SK-N-SH (cell line): Measurements from ENCODE around the gene KLRC3.
"Not testable (repeated sequence)": the region's sequence is repeated elsewhere in the genome, so short reads cannot be mapped to it uniquely, and the experiment has no call there.

Experiments used
- EZH2phosphoT487 ChIP-seq: fragments of 200-600 bp; sonication (generic); IDR thresholded peaks from 2 replicates; pipeline ENCODE4 v1.6.1; 2017; ENCODE audit warnings: low read depth, mixed run types, mild to moderate bottlenecking, antibody characterized with exemption, moderate library complexity, borderline replicate concordance
- FOXJ3 ChIP-seq: sonication (generic); formaldehyde crosslinking; IDR thresholded peaks from 2 replicates; pipeline ENCODE4 v1.5.1; 2020; ENCODE audit warnings: mild to moderate bottlenecking, missing genetic modification reagents
- FOXM1 ChIP-seq: IDR thresholded peaks from 2 replicates; pipeline ENCODE4 v1.4.0; 2012; ENCODE audit warnings: low read depth, mild to moderate bottlenecking
- GATA2 ChIP-seq: sonication (generic); formaldehyde crosslinking; IDR thresholded peaks from 2 replicates; pipeline ENCODE4 v1.5.0; 2020; ENCODE audit warnings: mild to moderate bottlenecking, missing genetic modification reagents
- MXI1 ChIP-seq: IDR thresholded peaks from 2 replicates; pipeline ENCODE4 v1.6.1; 2012; ENCODE audit warnings: mild to moderate bottlenecking, low read depth, low read length, improper control_type of control experiment
- POLR2AphosphoS5 ChIP-seq: IDR thresholded peaks from 2 replicates; pipeline ENCODE4 v1.6.1; 2012; ENCODE audit warnings: low read depth, low read length
- RAD21 ChIP-seq: IDR thresholded peaks from 2 replicates; pipeline ENCODE4 v1.6.1; 2012; ENCODE audit warnings: mild to moderate bottlenecking, low read length
- TEAD4 ChIP-seq: IDR thresholded peaks from 2 replicates; pipeline ENCODE4 v1.4.0; 2012; ENCODE audit warnings: mild to moderate bottlenecking, borderline replicate concordance; ENCODE audit not compliant: insufficient read depth
- YY1 ChIP-seq: IDR thresholded peaks from 2 replicates; pipeline ENCODE4 v1.4.0; 2012; ENCODE audit warnings: low read depth, mild to moderate bottlenecking
- TF ChIP-seq, protein P1 (sequence below): fragments of 200-600 bp; sonication (generic); IDR thresholded peaks from 2 replicates; pipeline ENCODE4 v1.6.1; 2017; ENCODE audit warnings: antibody characterized with exemption, mild to moderate bottlenecking, moderate library complexity
- TF ChIP-seq, protein P2 (sequence below): IDR thresholded peaks from 2 replicates; pipeline ENCODE4; 2012
- TF ChIP-seq, protein P3 (sequence below): IDR thresholded peaks from 2 replicates; pipeline ENCODE4 v1.4.0; 2012; ENCODE audit warnings: low read depth
- TF ChIP-seq, protein P4 (sequence below): IDR thresholded peaks from 2 replicates; pipeline ENCODE4 v1.6.1; 2012; ENCODE audit warnings: mild to moderate bottlenecking, low read depth, low read length, moderate library complexity

DNA sequence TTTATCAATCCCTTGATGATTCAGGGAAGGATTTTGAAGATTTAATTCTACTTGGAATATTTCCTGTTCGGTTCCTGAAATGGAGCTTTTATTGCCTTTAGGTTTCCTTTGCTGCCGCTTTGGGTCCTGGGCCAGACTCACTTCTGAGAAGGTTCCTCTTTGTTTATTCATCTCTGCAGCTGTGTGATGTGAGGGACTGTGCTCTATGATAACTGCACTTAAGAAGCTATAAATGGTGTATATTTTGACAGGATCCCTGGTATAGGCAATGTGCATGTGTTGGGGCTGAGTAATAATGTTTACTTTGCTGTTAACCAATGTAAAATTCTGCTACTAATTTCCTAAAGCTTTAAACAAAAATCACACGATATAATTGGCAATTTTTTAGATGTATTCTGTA, 15.4 kb upstream of the KLRC3 start, which contains the start of gene KLRC2:
- TF ChIP-seq, protein P1, sequence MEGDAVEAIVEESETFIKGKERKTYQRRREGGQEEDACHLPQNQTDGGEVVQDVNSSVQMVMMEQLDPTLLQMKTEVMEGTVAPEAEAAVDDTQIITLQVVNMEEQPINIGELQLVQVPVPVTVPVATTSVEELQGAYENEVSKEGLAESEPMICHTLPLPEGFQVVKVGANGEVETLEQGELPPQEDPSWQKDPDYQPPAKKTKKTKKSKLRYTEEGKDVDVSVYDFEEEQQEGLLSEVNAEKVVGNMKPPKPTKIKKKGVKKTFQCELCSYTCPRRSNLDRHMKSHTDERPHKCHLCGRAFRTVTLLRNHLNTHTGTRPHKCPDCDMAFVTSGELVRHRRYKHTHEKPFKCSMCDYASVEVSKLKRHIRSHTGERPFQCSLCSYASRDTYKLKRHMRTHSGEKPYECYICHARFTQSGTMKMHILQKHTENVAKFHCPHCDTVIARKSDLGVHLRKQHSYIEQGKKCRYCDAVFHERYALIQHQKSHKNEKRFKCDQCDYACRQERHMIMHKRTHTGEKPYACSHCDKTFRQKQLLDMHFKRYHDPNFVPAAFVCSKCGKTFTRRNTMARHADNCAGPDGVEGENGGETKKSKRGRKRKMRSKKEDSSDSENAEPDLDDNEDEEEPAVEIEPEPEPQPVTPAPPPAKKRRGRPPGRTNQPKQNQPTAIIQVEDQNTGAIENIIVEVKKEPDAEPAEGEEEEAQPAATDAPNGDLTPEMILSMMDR: not testable (repeated sequence)
- not testable (repeated sequence) for TF ChIP-seq YY1; POLR2AphosphoS5; RAD21; FOXJ3; MXI1; TEAD4; GATA2 (CRISPR knock-in tag); EZH2phosphoT487; FOXM1
- TF ChIP-seq, protein P2, sequence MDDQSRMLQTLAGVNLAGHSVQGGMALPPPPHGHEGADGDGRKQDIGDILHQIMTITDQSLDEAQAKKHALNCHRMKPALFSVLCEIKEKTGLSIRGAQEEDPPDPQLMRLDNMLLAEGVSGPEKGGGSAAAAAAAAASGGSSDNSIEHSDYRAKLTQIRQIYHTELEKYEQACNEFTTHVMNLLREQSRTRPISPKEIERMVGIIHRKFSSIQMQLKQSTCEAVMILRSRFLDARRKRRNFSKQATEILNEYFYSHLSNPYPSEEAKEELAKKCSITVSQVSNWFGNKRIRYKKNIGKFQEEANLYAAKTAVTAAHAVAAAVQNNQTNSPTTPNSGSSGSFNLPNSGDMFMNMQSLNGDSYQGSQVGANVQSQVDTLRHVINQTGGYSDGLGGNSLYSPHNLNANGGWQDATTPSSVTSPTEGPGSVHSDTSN: not testable (repeated sequence)
- TF ChIP-seq, protein P3, sequence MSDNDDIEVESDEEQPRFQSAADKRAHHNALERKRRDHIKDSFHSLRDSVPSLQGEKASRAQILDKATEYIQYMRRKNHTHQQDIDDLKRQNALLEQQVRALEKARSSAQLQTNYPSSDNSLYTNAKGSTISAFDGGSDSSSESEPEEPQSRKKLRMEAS: not testable (repeated sequence)
- TF ChIP-seq, protein P4, sequence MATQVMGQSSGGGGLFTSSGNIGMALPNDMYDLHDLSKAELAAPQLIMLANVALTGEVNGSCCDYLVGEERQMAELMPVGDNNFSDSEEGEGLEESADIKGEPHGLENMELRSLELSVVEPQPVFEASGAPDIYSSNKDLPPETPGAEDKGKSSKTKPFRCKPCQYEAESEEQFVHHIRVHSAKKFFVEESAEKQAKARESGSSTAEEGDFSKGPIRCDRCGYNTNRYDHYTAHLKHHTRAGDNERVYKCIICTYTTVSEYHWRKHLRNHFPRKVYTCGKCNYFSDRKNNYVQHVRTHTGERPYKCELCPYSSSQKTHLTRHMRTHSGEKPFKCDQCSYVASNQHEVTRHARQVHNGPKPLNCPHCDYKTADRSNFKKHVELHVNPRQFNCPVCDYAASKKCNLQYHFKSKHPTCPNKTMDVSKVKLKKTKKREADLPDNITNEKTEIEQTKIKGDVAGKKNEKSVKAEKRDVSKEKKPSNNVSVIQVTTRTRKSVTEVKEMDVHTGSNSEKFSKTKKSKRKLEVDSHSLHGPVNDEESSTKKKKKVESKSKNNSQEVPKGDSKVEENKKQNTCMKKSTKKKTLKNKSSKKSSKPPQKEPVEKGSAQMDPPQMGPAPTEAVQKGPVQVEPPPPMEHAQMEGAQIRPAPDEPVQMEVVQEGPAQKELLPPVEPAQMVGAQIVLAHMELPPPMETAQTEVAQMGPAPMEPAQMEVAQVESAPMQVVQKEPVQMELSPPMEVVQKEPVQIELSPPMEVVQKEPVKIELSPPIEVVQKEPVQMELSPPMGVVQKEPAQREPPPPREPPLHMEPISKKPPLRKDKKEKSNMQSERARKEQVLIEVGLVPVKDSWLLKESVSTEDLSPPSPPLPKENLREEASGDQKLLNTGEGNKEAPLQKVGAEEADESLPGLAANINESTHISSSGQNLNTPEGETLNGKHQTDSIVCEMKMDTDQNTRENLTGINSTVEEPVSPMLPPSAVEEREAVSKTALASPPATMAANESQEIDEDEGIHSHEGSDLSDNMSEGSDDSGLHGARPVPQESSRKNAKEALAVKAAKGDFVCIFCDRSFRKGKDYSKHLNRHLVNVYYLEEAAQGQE: not testable (repeated sequence)
